ENCODE measurements around the gene MRPL28. TPM values are rescaled to one million over a fixed set of nuclear protein-coding genes. Genes with fewer than 3 reads are reported as not detected.

Gene MRPL28
- total and polyA plus RNA-seq, 2 experiments from 2014 or later, result 88.1 to 126 TPM

- Histone ChIP-seq H3K27ac (no peak overlapping the region), H3K27me3 (no peaks in the 10 kb centered on the region), H3K4me3 (no peak overlapping the region), H3K9me3 (ENCODE audit: low read depth) (no peaks in the 10 kb centered on the region), H4K20me1 (ENCODE audit: insufficient read depth, poor library complexity, severe bottlenecking) (no peaks in the 10 kb centered on the region), H3K4me1 (ENCODE audit: insufficient read depth) (no peaks in the 10 kb centered on the region), H3K36me3 (replicated peaks; ENCODE audit: insufficient read depth, low read depth) (no peaks in the 10 kb centered on the region), H2AFZ (no peak overlapping the region), H3K9me2 (replicated peaks; ENCODE audit: insufficient read depth) (no peaks in the 10 kb centered on the region), H3K4me2 (no peak overlapping the region), H3K79me2 (no peaks in the 10 kb centered on the region)
- WGBS (ENCODE audit: low lambda C conversion rate, missing lambda C conversion rate), result 88% methylated on average over 34 of the region's 47 CpGs
- no peak for DNase-seq (ENCODE audit: low spot score)
- TF ChIP-seq CTCF (IDR thresholded peaks at IDR 0.05; ENCODE audit: poor library complexity) (no peak), EZH2phosphoT487 (IDR thresholded peaks at IDR 0.05; ENCODE audit: low read depth, severe bottlenecking, unreplicated experiment) (no peak), EZH2 (IDR thresholded peaks at IDR 0.05; ENCODE audit: borderline replicate concordance) (no peak)
Observed at GRCh38 chr16:359871-360697, 10.3 kb downstream of the MRPL28 start.

GRCh38 chr16:359067-359763 is 11.1 kb downstream of the MRPL28 start:
- H4K20me1 ChIP-seq (ENCODE audit: insufficient read depth, poor library complexity, severe bottlenecking), result no peaks in the 10 kb centered on the region
- H3K4me2 ChIP-seq, result no peak overlapping the region
- no peak overlapping the region for H2AFZ ChIP-seq
- no peaks in the 10 kb centered on the region for H3K27me3 ChIP-seq
- no peaks in the 10 kb centered on the region for H3K36me3 ChIP-seq (replicated peaks; ENCODE audit: insufficient read depth, low read depth)
- H3K9me2 ChIP-seq (replicated peaks; ENCODE audit: insufficient read depth), result no peaks in the 10 kb centered on the region
- H3K79me2 ChIP-seq, result no peaks in the 10 kb centered on the region
- no peak for TF ChIP-seq EZH2phosphoT487 (IDR thresholded peaks at IDR 0.05; ENCODE audit: low read depth, severe bottlenecking, unreplicated experiment)
- no peak for TF ChIP-seq CTCF (IDR thresholded peaks at IDR 0.05; ENCODE audit: poor library complexity)
- no peak for TF ChIP-seq EZH2 (IDR thresholded peaks at IDR 0.05; ENCODE audit: borderline replicate concordance)
- 81% methylated on average over 18 of the region's 19 CpGs for WGBS (ENCODE audit: low lambda C conversion rate, missing lambda C conversion rate)
- no peak for DNase-seq (ENCODE audit: low spot score)
- H3K9me3 ChIP-seq (ENCODE audit: low read depth), result no peaks in the 10 kb centered on the region
- no peak overlapping the region for H3K4me3 ChIP-seq
- no peaks in the 10 kb centered on the region for H3K4me1 ChIP-seq (ENCODE audit: insufficient read depth)
- H3K27ac ChIP-seq, result no peak overlapping the region

- Histone ChIP-seq H3K9me2 (replicated peaks; ENCODE audit: insufficient read depth) (no peaks in the 10 kb centered on the region), H4K20me1 (ENCODE audit: insufficient read depth, poor library complexity, severe bottlenecking) (peaks cover 2% of the 10 kb centered on the region), H3K27me3 (no peaks in the 10 kb centered on the region), H3K4me3 (no peak overlapping the region), H3K4me2 (no peak overlapping the region), H3K9me3 (ENCODE audit: low read depth) (no peaks in the 10 kb centered on the region), H3K27ac (no peak overlapping the region), H3K36me3 (replicated peaks; ENCODE audit: insufficient read depth, low read depth) (no peaks in the 10 kb centered on the region), H3K79me2 (peaks cover 1% of the 10 kb centered on the region), H3K4me1 (ENCODE audit: insufficient read depth) (no peaks in the 10 kb centered on the region), H2AFZ (no peak overlapping the region)
- no peak for TF ChIP-seq EZH2 (IDR thresholded peaks at IDR 0.05; ENCODE audit: borderline replicate concordance)
- TF ChIP-seq CTCF (IDR thresholded peaks at IDR 0.05; ENCODE audit: poor library complexity), result no peak
- 82% methylated on average over 8 of the region's 12 CpGs for WGBS (ENCODE audit: low lambda C conversion rate, missing lambda C conversion rate)
- no peak for DNase-seq (ENCODE audit: low spot score)
Observed at GRCh38 chr16:356741-357140, 13.6 kb downstream of the MRPL28 start.

Measured in hepatocyte (in vitro differentiated cells).